ENCODE results near the gene ITGB1BP1. TPM values are rescaled to one million over a fixed set of nuclear protein-coding genes. Genes with fewer than 3 reads are reported as not detected.

ITGB1BP1 gene
- total RNA-seq, 4 donors from 2014 or later, result 21.4 to 28.0 (median 26.4) TPM

DNA sequence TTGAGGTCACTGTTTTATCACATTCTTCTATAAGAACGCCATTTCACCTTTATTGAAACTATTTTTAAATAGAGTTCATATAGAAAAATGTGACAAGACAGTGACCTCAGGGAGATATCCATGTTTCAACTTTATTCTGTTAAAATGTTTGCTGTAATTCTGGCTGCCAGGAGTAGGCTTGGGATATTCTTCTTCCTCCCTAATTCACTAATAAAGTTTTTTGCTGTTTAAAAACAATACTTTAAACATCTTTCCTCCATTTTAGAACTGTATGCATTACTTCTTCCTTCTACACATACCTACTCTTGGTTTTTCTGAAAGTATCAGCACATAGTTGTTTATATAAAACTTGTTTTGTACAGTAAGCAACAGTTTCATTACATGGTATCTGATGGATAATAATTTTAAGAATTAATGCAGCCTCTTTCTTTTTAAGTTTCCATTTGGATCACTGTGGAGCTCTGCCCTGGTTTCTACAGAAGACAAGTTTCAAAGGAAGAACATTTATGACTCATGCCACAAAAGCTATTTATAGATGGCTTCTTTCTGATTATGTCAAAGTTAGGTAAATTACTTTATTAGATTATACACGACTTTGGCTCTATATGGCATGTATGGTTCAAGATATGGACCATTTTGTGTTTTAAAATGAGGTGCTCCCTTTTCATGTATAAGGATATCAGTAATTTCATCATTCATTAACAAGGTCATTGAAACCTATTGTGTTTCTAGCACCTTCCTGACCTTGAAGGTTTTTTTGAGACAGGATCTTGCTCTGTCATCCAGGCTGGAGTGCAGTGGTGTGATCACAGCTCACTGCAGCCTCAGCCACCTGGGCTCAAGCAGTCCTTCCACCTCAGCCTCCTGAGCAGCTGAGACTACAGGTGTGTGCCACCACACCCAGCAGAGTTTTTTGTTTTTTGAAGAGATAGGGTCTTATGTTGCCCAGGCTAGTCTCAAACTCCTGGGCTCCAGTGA lies 7.3 kb upstream of the ITGB1BP1 start:
- ATAC-seq, result peak in 1 of 2 donors; percentile 80

DNA sequence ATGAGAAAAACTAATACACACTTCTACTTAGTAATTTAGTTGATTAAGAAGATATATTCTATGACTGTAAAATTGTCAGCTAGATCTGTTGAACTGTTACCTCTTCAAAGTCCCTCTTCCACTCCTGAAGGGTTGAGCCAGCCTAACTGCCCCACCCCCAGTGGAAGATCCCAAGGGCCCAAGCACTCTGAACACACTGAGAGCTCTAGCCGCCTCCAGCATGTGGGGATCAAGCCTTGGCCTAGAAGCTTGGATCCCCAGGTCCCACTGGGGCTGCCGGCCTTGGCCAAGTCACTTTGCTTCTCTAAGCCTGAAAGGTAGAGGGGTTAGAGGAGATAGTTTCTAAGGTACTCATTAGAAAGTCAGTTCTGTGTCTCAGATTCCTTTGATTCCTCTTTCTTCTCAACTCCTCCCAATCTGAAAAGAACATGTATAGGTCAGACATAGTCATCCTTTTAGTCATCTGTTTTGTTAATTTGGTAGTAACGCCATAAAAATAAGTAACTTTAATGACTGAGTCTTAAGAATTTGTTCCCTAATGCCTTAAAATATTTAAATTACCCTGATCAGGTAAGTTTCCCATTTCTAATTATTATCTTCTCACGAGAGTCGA lies 5.7 kb upstream of the ITGB1BP1 start:
- Histone ChIP-seq H3K4me3 (no peak overlapping the region), H3K36me3 (peaks cover 0 to 38% of the 10 kb centered on the region in 2 donors)
- intact Hi-C loops (cut with DNase I; ENCODE audit: low total_unique reads), result loop anchor here (10.0 kb wide), 1 partner anchor 616 kb away; the partner anchor contains the start of gene KLF11

More for the DNA sequence above, 7.3 kb upstream of the ITGB1BP1 start:
- TF ChIP-seq, protein P1, sequence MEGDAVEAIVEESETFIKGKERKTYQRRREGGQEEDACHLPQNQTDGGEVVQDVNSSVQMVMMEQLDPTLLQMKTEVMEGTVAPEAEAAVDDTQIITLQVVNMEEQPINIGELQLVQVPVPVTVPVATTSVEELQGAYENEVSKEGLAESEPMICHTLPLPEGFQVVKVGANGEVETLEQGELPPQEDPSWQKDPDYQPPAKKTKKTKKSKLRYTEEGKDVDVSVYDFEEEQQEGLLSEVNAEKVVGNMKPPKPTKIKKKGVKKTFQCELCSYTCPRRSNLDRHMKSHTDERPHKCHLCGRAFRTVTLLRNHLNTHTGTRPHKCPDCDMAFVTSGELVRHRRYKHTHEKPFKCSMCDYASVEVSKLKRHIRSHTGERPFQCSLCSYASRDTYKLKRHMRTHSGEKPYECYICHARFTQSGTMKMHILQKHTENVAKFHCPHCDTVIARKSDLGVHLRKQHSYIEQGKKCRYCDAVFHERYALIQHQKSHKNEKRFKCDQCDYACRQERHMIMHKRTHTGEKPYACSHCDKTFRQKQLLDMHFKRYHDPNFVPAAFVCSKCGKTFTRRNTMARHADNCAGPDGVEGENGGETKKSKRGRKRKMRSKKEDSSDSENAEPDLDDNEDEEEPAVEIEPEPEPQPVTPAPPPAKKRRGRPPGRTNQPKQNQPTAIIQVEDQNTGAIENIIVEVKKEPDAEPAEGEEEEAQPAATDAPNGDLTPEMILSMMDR (IDR thresholded peaks at IDR 0.05 in 4 of 5, conservative IDR thresholded peaks at IDR 0.05 in 1 of 5), result no peak
- TF ChIP-seq POLR2A (IDR thresholded peaks at IDR 0.05), result no peak
- no peak for DNase-seq
- Histone ChIP-seq H3K9me3 (no peaks in the 10 kb centered on the region), H3K27ac (peak overlapping the region in 3 of 4 donors; percentile 8 to 16 (median 16)), H3K27me3 (no peaks in the 10 kb centered on the region), H3K4me1 (peaks cover 0 to 7% of the 10 kb centered on the region in 2 donors), H3K4me3 (no peak overlapping the region), H3K36me3 (peaks cover 0 to 49% of the 10 kb centered on the region in 2 donors)
- intact Hi-C loops (cut with DNase I; ENCODE audit: low total_unique reads), result no loop called here
- in situ Hi-C loops (cut with MboI; ENCODE audit: low sequenced_read_pairs in 4 of 4), result no loop called here

DNA sequence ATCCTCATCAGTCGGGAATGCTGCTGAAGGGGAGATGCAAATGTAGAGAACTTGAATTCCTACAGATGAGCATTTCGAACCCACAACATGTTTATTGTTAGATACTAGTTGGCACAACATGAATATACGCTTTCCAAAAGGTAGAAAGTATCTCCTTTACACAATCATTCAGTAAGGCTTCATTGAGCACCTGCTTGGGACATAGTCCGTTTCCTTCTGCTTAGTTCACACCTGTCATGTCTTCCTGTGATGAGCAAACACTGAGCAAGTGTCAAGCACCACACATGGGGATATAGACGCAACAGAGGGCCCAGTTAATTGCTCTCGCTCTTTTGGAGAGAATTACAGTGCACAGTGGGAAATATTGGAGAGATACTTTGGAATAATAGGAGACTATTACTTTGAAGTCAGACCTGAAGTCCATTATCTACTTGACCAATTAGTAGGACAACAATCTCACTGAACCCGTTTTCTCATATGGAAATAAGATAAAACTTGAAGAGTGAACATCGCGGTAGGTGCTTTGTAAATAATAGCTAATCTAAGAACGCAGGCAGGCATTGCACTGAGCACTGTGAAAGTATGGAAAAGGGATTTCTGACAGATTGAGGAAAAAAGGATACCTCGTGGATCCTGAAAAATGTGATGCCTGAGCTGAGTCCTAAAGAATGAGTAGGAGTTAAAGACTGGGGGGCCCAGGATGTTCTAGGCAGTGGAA lies 1.3 kb upstream of the ITGB1BP1 start:
- intact Hi-C loops (cut with DNase I; ENCODE audit: low total_unique reads), result loop anchor here (5.0 to 10.0 kb wide), 4 partner anchors 208 to 620 kb away; partner anchors contain the start of genes ASAP2, KLF11, MBOAT2 and YWHAQ
- TF ChIP-seq, protein P1 (IDR thresholded peaks at IDR 0.05 in 4 of 5, conservative IDR thresholded peaks at IDR 0.05 in 1 of 5), result no peak
- no peak for TF ChIP-seq POLR2A (IDR thresholded peaks at IDR 0.05)
- Histone ChIP-seq H3K36me3 (no peaks in the 10 kb centered on the region), H3K4me3 (peak overlapping the region; percentile 84 to 99 (median 98)), H3K9me3 (no peaks in the 10 kb centered on the region), H3K4me1 (peaks cover 27 to 29% of the 10 kb centered on the region in 2 donors), H3K27me3 (no peaks in the 10 kb centered on the region), H3K27ac (peak overlapping the region in 1 of 4 donors; percentile 82)
- in situ Hi-C loops (cut with MboI; ENCODE audit: low sequenced_read_pairs in 4 of 4), result loop anchor here in 1 of 4 donors (5.0 kb wide), 1 partner anchor 282 kb away; no protein-coding TSS in a partner anchor
- DNase-seq, result no peak
- no peak for ATAC-seq

More for the DNA sequence above, 5.7 kb upstream of the ITGB1BP1 start:
- Histone ChIP-seq H3K4me1 (peaks cover 10 to 18% of the 10 kb centered on the region in 2 donors), H3K27me3 (no peaks in the 10 kb centered on the region), H3K9me3 (no peaks in the 10 kb centered on the region), H3K27ac (no peak overlapping the region)
- ATAC-seq (no peak), DNase-seq (no peak)
- in situ Hi-C loops (cut with MboI; ENCODE audit: low sequenced_read_pairs in 4 of 4), result no loop called here
- TF ChIP-seq, protein P1 (IDR thresholded peaks at IDR 0.05 in 4 of 5, conservative IDR thresholded peaks at IDR 0.05 in 1 of 5), result no peak
- no peak for TF ChIP-seq POLR2A (IDR thresholded peaks at IDR 0.05)

DNA sequence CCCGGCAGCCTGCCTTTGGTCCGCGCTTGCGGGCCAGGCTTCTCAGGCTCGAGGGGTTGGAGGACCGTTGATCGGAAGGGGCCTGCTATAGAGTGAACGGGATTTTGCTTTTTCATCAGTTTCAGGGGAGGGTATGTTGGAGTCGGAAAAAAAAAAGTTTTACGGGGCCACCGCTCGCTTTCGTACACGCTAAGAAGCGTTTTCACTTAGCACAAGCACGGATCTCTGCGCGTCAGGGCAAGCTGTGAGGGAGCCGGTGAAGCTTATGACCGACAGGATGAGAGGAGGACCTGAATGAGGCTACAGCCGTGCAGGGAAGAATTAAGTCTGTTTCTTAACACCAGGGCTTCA lies 569 bp upstream of the ITGB1BP1 start:
- peak overlapping the region; percentile 82 to 96 (median 91) for H3K27ac ChIP-seq
- intact Hi-C loops (cut with DNase I; ENCODE audit: low total_unique reads) (loop anchor here (1.0 to 10.0 kb wide), 7 partner anchors 51 to 621 kb away; partner anchors contain the start of genes ADAM17, ASAP2, IAH1 and KLF11), in situ Hi-C loops (cut with MboI; ENCODE audit: low sequenced_read_pairs in 4 of 4) (loop anchor here in 1 of 4 donors (5.0 kb wide), 1 partner anchor 282 kb away; no protein-coding TSS in a partner anchor)
- no peaks in the 10 kb centered on the region for H3K9me3 ChIP-seq
- peak; percentile 8 to 10 for ATAC-seq
- H3K4me3 ChIP-seq, result peak overlapping the region; percentile 84 to 99 (median 98)
- TF ChIP-seq, protein P1 (IDR thresholded peaks at IDR 0.05 in 4 of 5, conservative IDR thresholded peaks at IDR 0.05 in 1 of 5), result no peak
- TF ChIP-seq POLR2A (IDR thresholded peaks at IDR 0.05), result no peak
- H3K36me3 ChIP-seq, result no peaks in the 10 kb centered on the region
- peaks cover 27 to 29% of the 10 kb centered on the region in 2 donors for H3K4me1 ChIP-seq
- DNase-seq, result no peak
- no peaks in the 10 kb centered on the region for H3K27me3 ChIP-seq

Measured in gastrocnemius medialis (tissue), 4 donors.